ENCODE results near the gene CEACAM4.

GRCh38 chr19:41621654-41622053 lies 5.2 kb downstream of the CEACAM4 start:
- TF ChIP-seq YY1 (IDR thresholded peaks at IDR 0.05; ENCODE audit: insufficient read depth, insufficient read length) (no peak), ZNF274 (IDR thresholded peaks at IDR 0.05; ENCODE audit: low read depth, low read length) (no peak), SUZ12 (IDR thresholded peaks at IDR 0.05; ENCODE audit: extremely low read depth, insufficient read depth, insufficient read length) (no peak)
